NCI-H510A treated with DMSO at 0.1 percent for 48 hours (cell line): ENCODE measurements around the gene FLYWCH1.

Source experiments
- DNase-seq: peaks from one replicate; lab custom pipeline; 2025; lab: John Stamatoyannopoulos, UW

The FLYWCH1 gene

GRCh38 chr16:2968738-2969544 is 57.2 kb downstream of the FLYWCH1 start, which contains the start of gene PAQR4:
Gene PAQR4, plus strand, starts transcription at chr16:2969348. Its CDS starts 327 bp downstream, at chr16:2969675.
- DNase-seq = peak; percentile 83

- DNase-seq = peak; percentile 43
These were observed 58.1 kb downstream of the FLYWCH1 start for GRCh38 chr16:2969545-2970521.

GRCh38 chr16:2970563-2970962 is 58.8 kb downstream of the FLYWCH1 start:
- no peak for DNase-seq

DNA sequence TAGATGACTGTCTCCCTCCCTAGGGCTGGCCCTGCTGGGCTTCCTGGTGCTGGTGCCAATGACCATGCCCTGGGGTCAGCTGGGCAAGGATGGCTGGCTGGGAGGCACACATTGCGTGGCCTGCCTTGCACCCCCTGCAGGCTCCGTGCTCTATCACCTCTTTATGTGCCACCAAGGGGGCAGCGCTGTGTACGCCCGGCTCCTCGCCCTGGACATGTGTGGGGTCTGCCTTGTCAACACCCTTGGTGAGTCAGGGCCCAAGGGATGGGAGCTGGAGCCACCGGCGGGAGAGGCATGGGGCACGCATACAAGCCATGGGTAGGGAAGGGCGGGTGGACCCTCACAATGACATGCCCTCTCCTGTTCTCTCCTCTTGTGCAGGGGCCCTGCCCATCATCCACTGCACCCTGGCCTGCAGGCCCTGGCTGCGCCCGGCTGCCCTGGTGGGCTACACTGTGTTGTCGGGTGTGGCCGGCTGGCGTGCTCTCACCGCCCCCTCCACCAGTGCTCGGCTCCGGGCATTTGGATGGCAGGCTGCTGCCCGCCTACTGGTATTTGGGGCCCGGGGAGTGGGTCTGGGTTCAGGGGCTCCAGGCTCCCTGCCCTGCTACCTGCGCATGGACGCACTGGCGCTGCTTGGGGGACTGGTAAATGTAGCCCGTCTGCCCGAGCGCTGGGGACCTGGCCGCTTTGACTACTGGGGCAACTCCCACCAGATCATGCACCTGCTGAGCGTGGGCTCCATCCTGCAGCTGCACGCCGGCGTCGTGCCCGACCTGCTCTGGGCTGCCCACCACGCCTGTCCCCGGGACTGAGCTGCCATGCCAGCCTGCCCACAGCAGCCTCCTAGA is 59.6 kb downstream of the FLYWCH1 start:
- no peak for DNase-seq

- no peak for DNase-seq
These were observed 60.5 kb downstream of the FLYWCH1 start for GRCh38 chr16:2971985-2972784.

DNA sequence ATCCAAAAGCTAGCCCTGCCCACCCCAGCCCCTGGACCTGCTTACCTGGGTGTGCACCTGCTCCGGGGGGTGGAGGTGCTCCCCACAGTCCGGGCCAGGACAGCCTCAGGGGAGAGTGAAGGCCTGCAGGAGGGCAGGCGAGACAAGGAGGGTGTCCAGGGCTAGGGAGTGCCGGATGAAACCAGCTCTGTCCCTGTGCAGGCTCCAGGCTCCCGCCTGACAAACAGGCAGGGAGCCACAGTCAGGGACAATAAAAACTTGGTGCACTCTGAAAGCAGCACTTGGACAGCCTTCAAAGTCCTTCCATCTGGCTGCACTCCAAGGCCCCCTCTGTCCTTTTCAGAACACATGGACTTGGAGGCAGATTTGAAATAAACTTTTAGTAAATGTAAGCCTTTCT is 61.4 kb downstream of the FLYWCH1 start:
- DNase-seq = no peak

DNA sequence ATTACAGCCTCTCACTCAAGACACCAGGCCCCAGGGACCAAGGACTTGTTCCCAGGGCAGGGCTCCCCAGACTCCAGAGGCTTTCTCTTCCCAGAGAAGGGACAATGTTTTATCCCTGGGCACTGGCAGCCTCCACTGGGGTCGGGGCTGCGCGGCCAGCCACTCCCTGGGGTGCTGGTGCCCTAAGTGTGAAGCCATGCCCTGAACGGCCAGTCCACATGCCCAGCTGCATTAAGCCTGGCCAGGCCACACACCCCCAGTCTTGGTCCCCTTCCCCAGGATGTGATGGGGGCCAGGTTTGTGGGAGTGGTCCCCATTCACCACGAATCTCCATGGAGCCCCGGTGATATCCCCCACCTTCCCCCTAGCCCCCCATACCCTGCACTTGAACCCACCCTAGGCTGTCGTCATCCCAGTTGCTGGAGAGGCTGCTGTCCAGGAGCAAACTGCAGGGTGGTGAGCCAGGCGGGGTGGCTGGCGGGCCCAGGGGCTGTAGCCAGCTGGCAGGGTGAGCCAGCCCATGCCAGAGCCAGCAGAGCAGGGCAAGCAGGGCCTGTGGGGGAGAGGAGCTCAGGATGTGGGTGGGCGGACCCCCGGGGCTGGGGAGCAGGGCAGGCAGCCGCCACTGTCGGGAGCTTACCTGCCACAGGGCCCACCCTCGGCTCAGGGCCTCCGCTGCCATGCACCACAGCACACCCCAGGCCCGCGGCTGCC is 62.0 kb downstream of the FLYWCH1 start:
- no peak for DNase-seq

DNA sequence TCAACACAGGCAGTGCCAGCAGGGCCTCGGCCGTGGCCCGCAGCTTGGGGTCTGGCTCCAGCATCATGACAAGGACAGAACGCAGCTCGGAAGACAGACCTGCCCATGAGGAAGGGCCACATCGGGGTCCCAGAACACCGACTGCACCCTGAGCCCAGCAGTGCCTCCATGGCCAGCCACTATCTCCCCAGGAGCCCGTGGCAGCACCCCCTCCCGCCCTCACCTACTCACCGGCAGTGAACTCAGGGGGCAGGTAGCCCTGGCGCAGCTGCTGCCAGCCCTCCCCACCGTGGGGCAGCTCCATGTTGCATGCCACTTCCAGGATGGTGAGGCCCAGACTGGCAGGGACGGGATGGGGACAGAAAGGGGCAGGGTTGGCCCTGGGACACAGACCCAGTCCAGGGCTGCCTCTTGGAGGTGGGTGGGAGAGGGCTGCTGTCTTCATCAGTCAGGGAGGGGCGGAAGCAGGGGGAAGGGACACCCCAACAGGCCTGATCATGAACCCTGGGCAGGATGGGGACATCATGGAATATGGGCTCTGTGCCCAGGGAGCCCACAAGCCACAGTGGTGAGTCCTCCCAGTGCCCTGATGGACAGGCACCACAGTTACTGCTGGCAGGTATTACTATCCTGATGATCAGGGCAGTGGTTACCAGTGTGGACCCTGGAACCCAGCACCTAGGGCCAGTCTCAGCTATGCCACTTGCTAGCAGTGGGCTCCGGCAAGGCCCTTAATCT is 62.8 kb downstream of the FLYWCH1 start:
- DNase-seq = no peak

GRCh38 chr16:2975161-2975795 is 63.5 kb downstream of the FLYWCH1 start:
- DNase-seq = no peak

- DNase-seq = no peak
These were observed 64.5 kb downstream of the FLYWCH1 start for GRCh38 chr16:2976201-2976600.

- no peak for DNase-seq
These were observed 64.9 kb downstream of the FLYWCH1 start for GRCh38 chr16:2976673-2977072.

GRCh38 chr16:2977440-2977839 is 65.7 kb downstream of the FLYWCH1 start:
- DNase-seq = no peak

DNA sequence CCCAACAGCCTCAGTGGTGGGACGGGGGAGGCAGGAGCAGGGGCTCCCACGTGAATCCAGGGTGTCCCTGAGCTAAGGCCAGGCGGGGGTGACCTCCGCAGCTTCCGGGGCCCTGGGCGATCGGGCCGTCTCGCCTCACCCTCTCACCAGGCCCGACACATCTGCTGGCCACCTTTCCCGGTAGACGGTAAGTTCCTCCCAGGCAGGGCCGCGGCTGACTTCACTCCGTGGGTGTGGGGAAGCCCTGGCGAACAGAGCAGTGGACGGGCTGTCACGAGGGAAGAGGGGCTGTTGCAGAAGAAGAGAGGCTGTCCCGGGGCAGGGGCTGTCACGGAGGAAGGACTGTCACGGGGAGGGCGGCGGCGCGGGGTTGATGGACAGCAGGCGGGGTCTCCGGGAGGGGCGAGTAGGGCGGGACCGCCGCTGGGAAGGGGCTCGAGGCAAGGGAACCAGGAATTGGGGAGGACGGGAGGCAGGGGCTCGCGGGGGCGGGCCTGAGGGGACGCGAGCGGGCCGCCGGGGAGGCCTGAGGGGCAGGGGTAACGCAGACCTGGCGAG is 68.0 kb downstream of the FLYWCH1 start:
- DNase-seq = no peak

DNA sequence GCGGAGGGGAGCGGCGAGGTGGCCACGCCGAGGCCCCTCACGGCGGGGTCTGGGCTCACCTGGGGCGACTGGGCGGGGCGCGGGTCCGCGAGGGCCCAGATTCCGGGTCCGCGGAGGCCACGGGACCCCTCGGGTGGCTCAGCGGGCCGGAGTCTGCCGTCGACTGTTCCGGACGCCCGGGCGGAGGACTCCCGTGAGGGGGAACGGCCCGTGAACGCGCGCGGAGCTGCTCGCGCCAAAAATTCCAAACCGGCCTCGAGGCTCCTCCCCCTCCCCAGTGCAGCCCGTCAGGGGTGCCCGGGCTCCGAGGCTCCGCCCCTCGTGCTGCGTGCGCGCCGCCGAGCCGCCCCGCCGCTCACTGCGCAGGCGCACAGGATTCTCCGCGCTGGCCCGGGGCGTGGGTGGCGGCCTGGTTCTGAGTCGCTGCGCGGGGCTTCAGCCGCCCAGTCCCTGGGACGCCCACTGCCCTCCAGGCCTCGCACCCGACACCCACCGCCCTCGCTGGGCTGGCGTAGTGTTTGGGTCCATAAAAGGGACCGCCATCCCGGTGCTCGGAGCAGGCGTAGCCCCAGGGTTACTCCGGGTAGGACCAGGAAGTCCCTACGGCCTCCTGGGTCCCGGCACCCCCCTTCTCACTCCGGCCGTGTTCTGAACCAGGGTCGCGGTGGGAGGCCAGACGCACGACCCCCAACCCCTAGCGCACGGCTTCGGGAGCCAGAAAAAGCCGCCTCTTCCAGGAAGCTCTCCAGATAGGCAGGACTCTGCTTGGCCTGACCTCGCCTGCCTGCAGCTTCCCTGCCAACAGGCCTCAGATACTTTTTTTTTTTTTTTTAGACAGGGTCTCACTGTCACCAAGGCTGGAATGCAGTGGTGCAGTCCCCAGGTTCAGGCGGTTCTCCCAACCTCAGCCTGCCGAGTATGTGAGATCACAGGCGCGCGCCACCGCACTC is 68.8 kb downstream of the FLYWCH1 start, which contains the start of gene PKMYT1:
Gene PKMYT1 (minus strand): TSS at position 220 of the 950 bp plus-strand sequence. CDS start 789 bp downstream, outside the sequence.
- peak; percentile 55 for DNase-seq

DNA sequence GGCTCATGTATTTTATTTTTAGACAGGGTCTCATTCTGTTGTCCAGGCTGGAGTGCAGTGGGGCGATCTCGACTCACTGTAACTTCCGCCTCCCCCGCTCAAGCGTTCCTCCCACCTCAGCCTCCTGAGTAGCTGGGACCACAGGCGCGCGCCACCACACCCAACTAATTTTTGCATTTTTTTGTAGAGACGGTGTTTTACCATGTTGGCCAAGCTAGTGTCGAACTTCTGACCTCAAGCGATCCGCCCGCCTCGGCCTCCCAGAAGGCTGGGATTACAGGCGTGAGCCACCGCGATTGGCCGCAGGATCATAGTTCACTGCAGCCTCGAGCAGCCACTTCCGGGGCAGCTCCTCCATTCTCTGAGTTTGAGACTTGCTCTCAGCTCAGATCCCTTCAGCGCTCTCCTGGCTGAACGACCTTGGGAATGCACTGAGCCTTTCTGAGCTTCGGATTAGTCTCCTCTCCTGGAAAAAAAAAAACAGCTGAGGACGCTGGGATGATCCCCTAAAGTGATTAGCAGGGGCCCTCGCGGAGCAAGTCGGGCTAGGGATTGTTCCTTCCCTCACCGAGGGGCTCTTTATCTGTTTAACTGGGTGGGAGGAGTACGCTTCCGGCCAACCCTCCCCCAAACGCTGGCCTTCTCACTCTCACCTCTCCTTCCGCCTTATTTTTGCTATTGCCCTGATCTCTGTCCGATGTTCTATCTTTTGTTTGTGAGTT is 69.6 kb downstream of the FLYWCH1 start:
- no peak for DNase-seq

- DNase-seq = no peak
These were observed 70.1 kb downstream of the FLYWCH1 start for GRCh38 chr16:2981899-2982250.

DNA sequence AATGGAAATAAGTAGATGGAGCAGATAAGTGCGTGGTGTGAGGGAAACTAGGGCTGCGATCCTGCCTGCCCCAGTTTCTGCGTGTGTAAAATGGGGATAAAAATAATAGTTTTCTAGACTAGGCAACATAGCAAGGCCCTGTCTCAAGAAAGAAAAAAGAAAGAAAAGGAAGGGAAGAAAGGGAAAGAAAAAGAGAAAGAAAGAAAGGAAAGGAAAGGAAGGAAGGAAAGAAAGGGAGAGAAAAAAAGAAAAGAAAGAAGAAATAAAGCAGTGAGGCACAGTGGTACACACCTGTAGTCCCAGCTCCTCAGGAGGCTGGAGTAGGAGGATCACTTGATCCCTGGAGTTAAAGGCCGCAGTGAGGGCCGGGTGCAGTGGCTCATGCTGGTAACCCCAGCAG is 70.7 kb downstream of the FLYWCH1 start:
- no peak for DNase-seq
